Caco-2 (cell line): ENCODE measurements around the gene EMILIN2. TPM values are rescaled to one million over a fixed set of nuclear protein-coding genes. Genes with fewer than 3 reads are reported as not detected.
A peak's percentile ranks its signal among the peaks of the same experiment; 100 is the strongest.
"Not testable (repeated sequence)": the region's sequence is repeated elsewhere in the genome, so short reads cannot be mapped to it uniquely, and the experiment has no call there.

ENCODE experiments used
- BruUV-seq: library from RNA; stranded (reverse); fragments of 400-500 nt; replicated peaks from 2 replicates; lab custom pipeline; 2021; lab: Mats Ljungman, UMichigan
- CTCF ChIA-PET: fragments of 300-600 bp; sonication (Branson Sonifier 250); formaldehyde crosslinking; loops from one replicate; lab custom pipeline; 2022; ENCODE audit warnings: antibody characterized with exemption; lab: Charles Lee
- POLR2A ChIA-PET: fragments of 300-600 bp; sonication (Branson Sonifier 250); formaldehyde crosslinking; loops from one replicate; lab custom pipeline; 2022; ENCODE audit warnings: antibody characterized with exemption; lab: Charles Lee
- DNase-seq, 2 experiments: peaks; one replicate each; pipeline versions ENCODE4 v3.0.0 to v3.0.0-alpha.2; 2020 to 2022
- H3K27me3 ChIP-seq: replicated peaks from 2 replicates; pipeline ENCODE4 v1.6.0; 2011; ENCODE audit warnings: low read length; ENCODE audit not compliant: control insufficient read depth, insufficient read depth
- H3K36me3 ChIP-seq: 2 replicates; pipeline ENCODE4 v1.5.1; 2011; ENCODE audit warnings: low read length; ENCODE audit not compliant: control insufficient read depth, insufficient read depth
- H3K4me1 ChIP-seq: fragments of 250-450 bp; sonication (Bioruptor Pico); 2 replicates; pipeline ENCODE4 v1.5.1; 2020; ENCODE audit warnings: mild to moderate bottlenecking
- H3K4me3 ChIP-seq: 2 replicates; pipeline ENCODE4 v1.5.1; 2011; ENCODE audit warnings: low read depth, mild to moderate bottlenecking, control low read depth, low read length
- H3K9me3 ChIP-seq: fragments of 250-450 bp; sonication (Bioruptor Pico); 2 replicates; pipeline ENCODE4 v1.5.1; 2020; ENCODE audit warnings: mild to moderate bottlenecking, moderate library complexity
- H3K27ac Mint-ChIP-seq: one replicate; pipeline ENCODE4 v1.8.0; 2022; ENCODE audit warnings: mixed read lengths; ENCODE audit not compliant: unreplicated experiment
- H3K27me3 Mint-ChIP-seq: one replicate; pipeline ENCODE4 v1.8.0; 2022; ENCODE audit warnings: mixed read lengths; ENCODE audit not compliant: insufficient read depth, unreplicated experiment
- H3K36me3 Mint-ChIP-seq: one replicate; pipeline ENCODE4 v1.8.0; 2022; ENCODE audit warnings: mild to moderate bottlenecking, mixed read lengths; ENCODE audit not compliant: insufficient read depth, unreplicated experiment
- H3K4me1 Mint-ChIP-seq: one replicate; pipeline ENCODE4 v1.8.0; 2022; ENCODE audit warnings: low read depth, mixed read lengths; ENCODE audit not compliant: unreplicated experiment
- H3K4me3 Mint-ChIP-seq: one replicate; pipeline ENCODE4 v1.8.0; 2022; ENCODE audit warnings: mild to moderate bottlenecking, moderate library complexity, mixed read lengths; ENCODE audit not compliant: unreplicated experiment
- H3K9me3 Mint-ChIP-seq: one replicate; pipeline ENCODE4 v1.8.0; 2022; ENCODE audit warnings: mixed read lengths; ENCODE audit not compliant: unreplicated experiment
- CTCF ChIP-seq, 2 experiments: fragments of 200-600 bp in 1 of 2; IDR thresholded peaks; 1 replicate in 1 of 2; 2 replicates in 1 of 2; pipeline versions ENCODE4 v1.5.1 to v1.8.0; 2011 to 2022; ENCODE audit warnings: antibody characterized with exemption in 1 of 2, control low read depth in 1 of 2, inconsistent platforms in 1 of 2, low read depth in 1 of 2, low read length in 1 of 2, mild to moderate bottlenecking in 1 of 2, moderate library complexity in 1 of 2; ENCODE audit not compliant: insufficient read depth in 1 of 2, severe bottlenecking in 1 of 2, unreplicated experiment in 1 of 2
- intact Hi-C: fragments of 100-400 bp; cut with micrococcal nuclease; formaldehyde crosslinking; loops from one replicate; pipeline ENCODE4 v1.10.0; 2022; ENCODE audit not compliant: unreplicated experiment
- total RNA-seq: library from RNA; stranded (reverse); gene quantifications from 2 replicates; pipeline ENCODE4 v1.2.3, GENCODE V29; 2022

The EMILIN2 gene
- total RNA-seq, 1 experiment from 2014 or later: 53.4 TPM

- Histone ChIP-seq H3K36me3 (no peaks in the 10 kb centered on the region), H3K9me3 (no peaks in the 10 kb centered on the region), H3K4me1 (peaks cover 45% of the 10 kb centered on the region), H3K27me3 (no peaks in the 10 kb centered on the region), H3K4me3 (no peak overlapping the region)
- peaks cover 26% of the 10 kb centered on the region for H3K36me3 Mint-ChIP-seq
- no TSS peak for BruUV-seq
- peak overlapping the region; percentile 21 for H3K4me3 Mint-ChIP-seq
- no peak for TF ChIP-seq CTCF (IDR thresholded peaks at IDR 0.05; ENCODE audit: insufficient read depth in 1 of 2, low read depth in 1 of 2, low read length in 1 of 2, severe bottlenecking in 1 of 2, unreplicated experiment in 1 of 2)
- no peaks in the 10 kb centered on the region for H3K27me3 Mint-ChIP-seq
- no peaks in the 10 kb centered on the region for H3K9me3 Mint-ChIP-seq
- H3K27ac Mint-ChIP-seq: peak overlapping the region; percentile 49
- CTCF ChIA-PET: no interaction called here
- DNase-seq: no peak
- POLR2A ChIA-PET: no interaction called here
- H3K4me1 Mint-ChIP-seq: peaks cover 45% of the 10 kb centered on the region
- intact Hi-C loops: loop anchor here (10.0 kb wide), 1 partner anchor 604 kb away; the partner anchor contains the start of gene TGIF1
These were observed 4.0 kb downstream of the EMILIN2 start for GRCh38 chr18:2850816-2851215.

GRCh38 chr18:2851771-2852170 lies 5.0 kb downstream of the EMILIN2 start:
- no peak for TF ChIP-seq CTCF (IDR thresholded peaks at IDR 0.05; ENCODE audit: insufficient read depth in 1 of 2, low read depth in 1 of 2, low read length in 1 of 2, severe bottlenecking in 1 of 2, unreplicated experiment in 1 of 2)
- Histone ChIP-seq H3K4me3 (no peak overlapping the region), H3K27me3 (no peaks in the 10 kb centered on the region), H3K36me3 (no peaks in the 10 kb centered on the region; the same call in 1 of the 2 replicates), H3K9me3 (no peaks in the 10 kb centered on the region), H3K4me1 (peaks cover 55% of the 10 kb centered on the region)
- H3K27me3 Mint-ChIP-seq: no peaks in the 10 kb centered on the region
- intact Hi-C loops: loop anchor here (10.0 kb wide), 1 partner anchor 603 kb away; the partner anchor contains the start of gene TGIF1
- no TSS peak for BruUV-seq
- ChIA-PET CTCF (no interaction called here), POLR2A (no interaction called here)
- no peak overlapping the region for H3K27ac Mint-ChIP-seq
- H3K4me1 Mint-ChIP-seq: peaks cover 54% of the 10 kb centered on the region
- DNase-seq: peak in 1 of 2 experiments; percentile 35
- peaks cover 35% of the 10 kb centered on the region for H3K36me3 Mint-ChIP-seq
- H3K4me3 Mint-ChIP-seq: no peak overlapping the region
- H3K9me3 Mint-ChIP-seq: no peaks in the 10 kb centered on the region

- H3K27me3 ChIP-seq, H3K9me3 ChIP-seq, BruUV-seq, H3K4me3 Mint-ChIP-seq, DNase-seq, H3K36me3 ChIP-seq, H3K27me3 Mint-ChIP-seq, H3K4me3 ChIP-seq, CTCF ChIA-PET, H3K9me3 Mint-ChIP-seq, POLR2A ChIA-PET: not testable (repeated sequence)
- intact Hi-C loops: loop anchor here (10.0 kb wide), 1 partner anchor 602 kb away; the partner anchor contains the start of gene TGIF1
- Mint-ChIP-seq H3K36me3 (peaks cover 35% of the 10 kb centered on the region), H3K27ac (peak overlapping the region; percentile 21), H3K4me1 (peaks cover 54% of the 10 kb centered on the region)
- peaks cover 61% of the 10 kb centered on the region for H3K4me1 ChIP-seq
These were observed 5.7 kb downstream of the EMILIN2 start for GRCh38 chr18:2852460-2852859.
